Testis (tissue), 3 donors: Measurements from ENCODE around the gene FITM2. TPM values are rescaled to one million over a fixed set of nuclear protein-coding genes. Genes with fewer than 3 reads are reported as not detected.
"Not testable (repeated sequence)": the region's sequence is repeated elsewhere in the genome, so short reads cannot be mapped to it uniquely, and the experiment has no call there.

ENCODE experiments used
- DNase-seq: peaks from one replicate; pipeline ENCODE4 v3.0.0-alpha.2; 2019
- H3K27ac ChIP-seq, 2 donors: fragments of 200-600 bp; sonication (generic); one replicate each; pipeline ENCODE4 v1.5.1; 2019
- H3K27me3 ChIP-seq: fragments of 200-600 bp; sonication (generic); one replicate; pipeline ENCODE4 v1.5.1; 2019
- H3K36me3 ChIP-seq: fragments of 200-600 bp; sonication (generic); one replicate; pipeline ENCODE4 v1.5.1; 2017; ENCODE audit warnings: low read depth; ENCODE audit errors: missing control alignments
- H3K4me1 ChIP-seq: fragments of 200-600 bp; sonication (generic); one replicate; pipeline ENCODE4 v1.5.1; 2019
- H3K4me3 ChIP-seq, 2 donors: fragments of 200-600 bp; sonication (generic); one replicate each; pipeline ENCODE4 v1.5.1; 2017 to 2019
- H3K9me3 ChIP-seq: fragments of 200-600 bp; sonication (generic); one replicate; pipeline ENCODE4 v1.5.1; 2017
- POLR2A ChIP-seq: fragments of 450-650 bp; IDR thresholded peaks from one replicate; pipeline ENCODE4 v1.6.1; 2017; ENCODE audit warnings: antibody characterized with exemption, mild to moderate bottlenecking, moderate library complexity
- WGBS, 2 donors: methylation state at CpG; one replicate each; pipeline ENCODE4 v1.1.5; 2018; 5-methylcytosine and 5-hydroxymethylcytosine counted together
- intact Hi-C: fragments of 100-400 bp; cut with DNase I; formaldehyde crosslinking; loops from one replicate; pipeline ENCODE4 v1.15.1; 2023; ENCODE audit warnings: low total_unique reads
- polyA plus RNA-seq: library from polyadenylated mRNA; stranded (reverse); fragments of 350-450 nt; fragmentation: Illumina TruSeq; extraction: RNeasy Lipid Tissue Mini Kit (QIAGEN cat#74804); gene quantifications from one replicate; pipeline ENCODE4 v1.2.3, GENCODE V29; 2014; ENCODE audit warnings: low read depth, low replicate concordance; ENCODE audit not compliant: insufficient read depth
- total RNA-seq, 2 donors: library from RNA; depleted of rRNA; stranded (reverse); fragments of >200 nt; gene quantifications; one replicate each; pipeline ENCODE4 v1.2.3, GENCODE V29; 2016
- TF ChIP-seq, protein P1 (sequence below), 3 experiments: fragments of 450-650 bp in 2 of 3; fragments of 200-600 bp in 1 of 3; sonication (generic) in 1 of 3; IDR thresholded peaks; one replicate each; pipeline ENCODE4 v1.5.1; 2016 to 2019; ENCODE audit warnings: antibody characterized with exemption in 3 of 3, mild to moderate bottlenecking in 2 of 3, moderate library complexity in 1 of 3

FITM2 gene
- total and polyA plus RNA-seq, 3 donors from 2014 or later = 11.0 to 22.9 (median 21.5) TPM

DNA sequence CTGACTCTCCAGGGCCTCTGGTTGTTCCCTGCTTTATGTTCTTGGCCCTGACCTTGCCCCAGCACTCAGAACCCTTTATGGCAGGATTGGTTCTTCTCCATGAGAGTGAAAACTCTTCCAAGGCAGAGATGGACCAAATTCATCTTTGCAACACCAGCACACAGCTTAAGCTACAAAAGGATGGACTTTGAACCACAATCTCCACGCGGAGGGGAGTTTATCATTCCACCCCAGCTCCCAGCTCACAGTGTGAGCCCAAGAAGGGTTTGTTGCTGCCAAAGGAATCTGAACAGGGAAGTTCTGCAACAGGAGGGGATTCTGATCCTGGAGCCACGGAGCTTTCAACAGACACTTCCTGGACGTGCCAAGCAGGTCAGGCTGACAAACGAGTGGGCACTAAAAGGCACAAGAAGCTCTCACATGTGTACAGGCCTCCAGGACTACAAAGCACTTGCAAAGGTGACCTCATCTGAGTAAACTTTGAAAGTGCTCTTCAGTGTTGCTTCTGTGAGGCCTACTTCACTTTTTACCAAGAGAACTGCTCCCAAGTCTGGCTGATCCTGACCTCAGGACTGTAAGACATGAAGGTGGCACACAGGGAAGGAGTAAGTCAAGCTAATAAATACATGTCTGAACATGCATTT is 8.9 kb downstream of the FITM2 start:
- Histone ChIP-seq H3K9me3 (no peaks in the 10 kb centered on the region), H3K27me3 (no peaks in the 10 kb centered on the region), H3K36me3 (no peaks in the 10 kb centered on the region), H3K27ac (no peak overlapping the region), H3K4me3 (no peak overlapping the region), H3K4me1 (peaks cover 8% of the 10 kb centered on the region)
- WGBS, 2 donors = 60 to 69% methylated on average over 5 of the region's 5 CpGs
- intact Hi-C loops = no loop called here
- TF ChIP-seq, protein P1, sequence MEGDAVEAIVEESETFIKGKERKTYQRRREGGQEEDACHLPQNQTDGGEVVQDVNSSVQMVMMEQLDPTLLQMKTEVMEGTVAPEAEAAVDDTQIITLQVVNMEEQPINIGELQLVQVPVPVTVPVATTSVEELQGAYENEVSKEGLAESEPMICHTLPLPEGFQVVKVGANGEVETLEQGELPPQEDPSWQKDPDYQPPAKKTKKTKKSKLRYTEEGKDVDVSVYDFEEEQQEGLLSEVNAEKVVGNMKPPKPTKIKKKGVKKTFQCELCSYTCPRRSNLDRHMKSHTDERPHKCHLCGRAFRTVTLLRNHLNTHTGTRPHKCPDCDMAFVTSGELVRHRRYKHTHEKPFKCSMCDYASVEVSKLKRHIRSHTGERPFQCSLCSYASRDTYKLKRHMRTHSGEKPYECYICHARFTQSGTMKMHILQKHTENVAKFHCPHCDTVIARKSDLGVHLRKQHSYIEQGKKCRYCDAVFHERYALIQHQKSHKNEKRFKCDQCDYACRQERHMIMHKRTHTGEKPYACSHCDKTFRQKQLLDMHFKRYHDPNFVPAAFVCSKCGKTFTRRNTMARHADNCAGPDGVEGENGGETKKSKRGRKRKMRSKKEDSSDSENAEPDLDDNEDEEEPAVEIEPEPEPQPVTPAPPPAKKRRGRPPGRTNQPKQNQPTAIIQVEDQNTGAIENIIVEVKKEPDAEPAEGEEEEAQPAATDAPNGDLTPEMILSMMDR (IDR thresholded peaks at IDR 0.05) = no peak
- no peak for TF ChIP-seq POLR2A
- no peak for DNase-seq

DNA sequence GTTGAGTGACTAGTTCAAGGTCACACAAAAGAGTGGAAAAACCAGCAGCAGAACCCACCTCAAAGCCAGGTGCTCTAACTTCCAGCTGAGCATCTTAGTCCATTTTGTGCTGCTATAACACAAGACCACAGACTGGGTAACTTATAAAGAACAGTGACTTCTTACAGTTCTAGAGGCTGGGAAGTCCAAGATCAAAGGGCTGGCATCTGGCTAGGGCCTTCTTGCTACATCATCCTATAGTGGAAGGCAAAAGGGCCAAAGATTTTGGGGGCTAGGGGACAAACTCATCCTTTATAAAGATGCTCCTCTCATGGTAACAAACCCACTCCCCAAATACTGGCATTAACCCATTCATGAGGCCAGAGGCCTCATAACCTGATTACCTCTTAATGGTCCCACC is 9.7 kb downstream of the FITM2 start:
- no peak for TF ChIP-seq POLR2A
- TF ChIP-seq, protein P1 (IDR thresholded peaks at IDR 0.05) = no peak
- no peak for DNase-seq
- no peak overlapping the region for H3K27ac ChIP-seq
- no peaks in the 10 kb centered on the region for H3K27me3 ChIP-seq
- H3K9me3 ChIP-seq = no peaks in the 10 kb centered on the region
- no peaks in the 10 kb centered on the region for H3K36me3 ChIP-seq
- H3K4me3 ChIP-seq = no peak overlapping the region
- intact Hi-C loops = no loop called here
- peaks cover 8% of the 10 kb centered on the region for H3K4me1 ChIP-seq

DNA sequence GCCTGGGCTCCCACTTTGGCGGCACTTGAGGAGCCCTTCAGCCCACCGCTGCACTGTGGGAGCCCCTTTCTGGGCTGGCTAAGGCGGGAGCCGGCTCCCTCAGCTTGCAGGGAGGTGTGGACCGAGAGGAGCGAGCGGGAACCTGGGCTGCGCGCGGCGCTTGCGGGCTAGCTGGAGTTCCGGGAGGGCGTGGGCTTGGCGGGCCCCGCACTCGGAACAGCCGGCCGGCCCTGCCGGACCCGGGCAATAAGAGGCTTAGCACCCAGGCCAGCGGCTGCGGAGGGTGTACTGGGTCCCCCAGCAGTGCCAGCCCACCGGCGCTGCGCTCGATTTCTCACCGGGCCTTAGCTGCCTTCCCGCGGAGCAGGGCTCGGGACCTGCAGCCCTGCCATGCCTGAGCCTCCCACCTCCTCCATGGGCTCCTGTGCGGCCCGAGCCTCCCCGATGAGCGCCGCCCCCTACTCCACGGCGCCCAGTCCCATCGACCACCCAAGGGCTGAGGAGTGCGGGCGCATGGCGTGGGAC is 11.9 kb downstream of the FITM2 start:
- DNase-seq, H3K4me1 ChIP-seq, H3K36me3 ChIP-seq, H3K27me3 ChIP-seq, intact Hi-C loops, H3K27ac ChIP-seq, H3K9me3 ChIP-seq: not testable (repeated sequence)
- 79 to 100% methylated on average over 1 to 42 of the region's 42 CpGs for WGBS, 2 donors
- H3K4me3 ChIP-seq = peak overlapping the region; percentile 6 to 40

DNA sequence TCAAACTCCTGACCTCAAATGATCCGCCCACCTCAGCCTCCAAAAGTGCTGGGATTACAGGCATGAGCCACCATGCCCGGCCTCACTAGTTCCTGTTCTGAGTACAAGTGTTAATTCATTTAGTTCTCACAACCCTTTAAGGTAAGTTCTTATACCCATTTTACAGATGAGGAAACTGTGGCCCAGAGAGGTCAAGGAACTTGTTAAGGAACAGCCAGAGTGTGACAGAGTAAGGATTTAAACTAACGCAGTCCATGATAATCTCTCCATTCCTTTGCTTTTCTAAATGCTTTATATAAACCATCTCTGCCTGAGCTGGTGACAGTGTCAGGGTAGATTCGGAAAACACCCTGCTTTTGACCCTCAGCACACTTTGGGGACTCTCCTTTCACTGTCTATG is 13.3 kb downstream of the FITM2 start:
- Histone ChIP-seq H3K4me3 (no peak overlapping the region), H3K9me3 (no peaks in the 10 kb centered on the region), H3K36me3 (no peaks in the 10 kb centered on the region), H3K27me3 (no peaks in the 10 kb centered on the region), H3K4me1 (no peaks in the 10 kb centered on the region), H3K27ac (no peak overlapping the region)
- intact Hi-C loops = no loop called here
- DNase-seq = no peak
- 80 to 94% methylated on average over 4 of the region's 4 CpGs for WGBS, 2 donors
- TF ChIP-seq, protein P1 (IDR thresholded peaks at IDR 0.05) = no peak
- TF ChIP-seq POLR2A = no peak

DNA sequence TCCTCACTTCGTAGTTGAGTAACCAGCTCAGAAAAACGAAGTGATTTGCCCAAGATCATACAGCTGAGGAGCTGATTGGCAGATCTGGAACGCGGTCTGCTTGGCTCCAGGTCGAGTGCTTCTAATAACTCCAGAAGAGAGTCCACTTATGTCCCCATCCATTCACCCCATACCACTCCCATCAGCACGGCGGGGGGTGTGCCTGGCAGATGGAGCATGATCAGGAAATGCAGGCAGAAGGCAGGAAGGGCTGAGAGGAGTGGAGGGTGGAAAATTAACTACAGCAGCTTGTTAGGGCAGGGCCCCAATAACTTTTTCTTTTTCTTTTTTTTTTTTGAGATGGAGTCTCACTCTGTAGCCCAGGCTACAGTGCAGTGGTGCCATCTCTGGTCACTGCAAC is 15.0 kb downstream of the FITM2 start:
- intact Hi-C loops = no loop called here
- H3K27me3 ChIP-seq = no peaks in the 10 kb centered on the region
- no peaks in the 10 kb centered on the region for H3K9me3 ChIP-seq
- H3K4me3 ChIP-seq = no peak overlapping the region
- no peak for TF ChIP-seq POLR2A
- TF ChIP-seq, protein P1 (IDR thresholded peaks at IDR 0.05) = no peak
- no peak for DNase-seq
- H3K36me3 ChIP-seq = no peaks in the 10 kb centered on the region
- H3K4me1 ChIP-seq = no peaks in the 10 kb centered on the region
- no peak overlapping the region for H3K27ac ChIP-seq
- 92% methylated on average over 7 of the region's 7 CpGs for WGBS, 2 donors
